IMR-90 (cell line): ENCODE data around the gene SLC1A7. TPM values are rescaled to one million over a fixed set of nuclear protein-coding genes. Genes with fewer than 3 reads are reported as not detected.

Experiments
- ATAC-seq: fragments of 200-7000 bp; cut with Tn5 transposase; 2 replicates; pipeline ENCODE4 v1.9.1; 2020; ENCODE audit warnings: low read depth, mild to moderate bottlenecking, moderate library complexity
- BruUV-seq: library from RNA; stranded (reverse); fragments of 400-500 nt; replicated peaks from 2 replicates; lab custom pipeline; 2021; lab: Mats Ljungman, UMichigan
- CTCF ChIA-PET: fragments of 300-600 bp; formaldehyde crosslinking; extraction: SDS; loops from one replicate; lab custom pipeline; 2021; ENCODE audit warnings: antibody characterized with exemption; lab: Yijun Ruan, JAX
- POLR2A ChIA-PET: fragments of 300-600 bp; sonication (Branson Sonifier 250); formaldehyde crosslinking; loops from one replicate; lab custom pipeline; 2022; ENCODE audit warnings: antibody characterized with exemption; ENCODE audit not compliant: unreplicated experiment; lab: Charles Lee
- DNase-seq: peaks from one replicate; pipeline ENCODE4 v3.0.0; 2013
- H2AFZ ChIP-seq: replicated peaks from 2 replicates; pipeline ENCODE3; 2013; ENCODE audit warnings: low read length, mild to moderate bottlenecking; ENCODE audit not compliant: poor library complexity
- H2AK5ac ChIP-seq: 2 replicates; pipeline ENCODE4 v1.6.1; 2013; ENCODE audit warnings: low read depth, low read length, inconsistent platforms
- H2AK9ac ChIP-seq: replicated peaks from 2 replicates; pipeline ENCODE3; 2013; ENCODE audit warnings: mild to moderate bottlenecking, low read depth, low read length, moderate library complexity; ENCODE audit not compliant: poor library complexity
- H2BK120ac ChIP-seq: 2 replicates; pipeline ENCODE4 v1.6.1; 2013; ENCODE audit warnings: low read depth, low read length, inconsistent platforms
- H2BK15ac ChIP-seq: 3 replicates; pipeline ENCODE4 v1.6.1; 2013; ENCODE audit warnings: low read depth, low read length, inconsistent platforms
- H2BK20ac ChIP-seq: 2 replicates; pipeline ENCODE4 v1.6.1; 2013; ENCODE audit warnings: low read depth, mild to moderate bottlenecking, inconsistent platforms, low read length, moderate library complexity
- H2BK5ac ChIP-seq: 2 replicates; pipeline ENCODE4 v1.6.1; 2013; ENCODE audit warnings: mild to moderate bottlenecking, low read depth, low read length, inconsistent platforms; ENCODE audit not compliant: poor library complexity, severe bottlenecking
- H3K14ac ChIP-seq: replicated peaks from 2 replicates; pipeline ENCODE4 v1.6.1; 2013; ENCODE audit warnings: low read depth, low read length, inconsistent platforms
- H3K18ac ChIP-seq: 2 replicates; pipeline ENCODE4 v1.6.1; 2013; ENCODE audit warnings: low read depth, low read length, control low read depth
- H3K23ac ChIP-seq: 2 replicates; pipeline ENCODE4 v1.6.1; 2013; ENCODE audit warnings: low read depth, low read length, inconsistent platforms
- H3K27ac ChIP-seq: 2 replicates; pipeline ENCODE4 v1.5.1; 2013; ENCODE audit warnings: mild to moderate bottlenecking, control low read depth, low read length; ENCODE audit not compliant: insufficient read depth
- H3K27me3 ChIP-seq: 2 replicates; pipeline ENCODE4 v1.6.1; 2013; ENCODE audit warnings: low read length; ENCODE audit not compliant: control insufficient read depth, insufficient read depth
- H3K36me3 ChIP-seq: 2 replicates; pipeline ENCODE4 v1.6.1; 2013; ENCODE audit warnings: low read length, mixed read lengths; ENCODE audit not compliant: control insufficient read depth, insufficient read depth
- H3K4ac ChIP-seq: 2 replicates; pipeline ENCODE4 v1.6.1; 2013; ENCODE audit warnings: low read depth, low read length, inconsistent platforms
- H3K4me1 ChIP-seq: 2 replicates; pipeline ENCODE4 v1.6.1; 2013; ENCODE audit warnings: low read length, mixed read lengths; ENCODE audit not compliant: control insufficient read depth, insufficient read depth
- H3K4me2 ChIP-seq: 2 replicates; pipeline ENCODE4 v1.6.1; 2013; ENCODE audit warnings: low read depth, mild to moderate bottlenecking, control low read depth, low read length, moderate library complexity
- H3K4me3 ChIP-seq: 2 replicates; pipeline ENCODE4 v1.5.1; 2013; ENCODE audit warnings: low read depth, mild to moderate bottlenecking, control low read depth, low read length, moderate library complexity; ENCODE audit not compliant: insufficient read depth
- H3K56ac ChIP-seq: 2 replicates; pipeline ENCODE4 v1.6.1; 2013; ENCODE audit warnings: low read length, inconsistent platforms; ENCODE audit not compliant: insufficient read depth; ENCODE audit errors: extremely low read depth
- H3K79me1 ChIP-seq, 2 experiments: 2 replicates each; pipeline ENCODE4 v1.6.1; 2013; ENCODE audit warnings: low read length in 2 of 2, inconsistent platforms in 1 of 2, low read depth in 1 of 2
- H3K9ac ChIP-seq: 2 replicates; pipeline ENCODE4 v1.6.1; 2013; ENCODE audit warnings: low read depth, low read length, control low read depth
- H3K9me1 ChIP-seq: 2 replicates; pipeline ENCODE4 v1.6.1; 2013; ENCODE audit warnings: low read length, inconsistent platforms; ENCODE audit not compliant: insufficient read depth
- H3K9me3 ChIP-seq: 2 replicates; pipeline ENCODE4 v1.6.1; 2013; ENCODE audit warnings: low read length; ENCODE audit not compliant: control insufficient read depth, insufficient read depth
- H4K20me1 ChIP-seq: 2 replicates; pipeline ENCODE4 v1.6.1; 2013; ENCODE audit warnings: low read length, inconsistent platforms; ENCODE audit not compliant: insufficient read depth
- H4K5ac ChIP-seq: 2 replicates; pipeline ENCODE4 v1.6.1; 2013; ENCODE audit warnings: mild to moderate bottlenecking, low read depth, low read length, control low read depth
- H4K8ac ChIP-seq, 2 experiments: 2 replicates each; pipeline ENCODE4 v1.6.1; 2013; ENCODE audit warnings: low read depth in 2 of 2, low read length in 2 of 2, control low read depth in 1 of 2, inconsistent platforms in 1 of 2
- H4K91ac ChIP-seq: 2 replicates; pipeline ENCODE4 v1.6.1; 2013; ENCODE audit warnings: low read depth, low read length, inconsistent platforms; ENCODE audit not compliant: insufficient read depth
- POLR2A ChIP-seq: IDR thresholded peaks from 2 replicates; pipeline ENCODE4 v1.6.1; 2012; ENCODE audit warnings: mild to moderate bottlenecking, low read depth, low read length
- RCOR1 ChIP-seq: IDR thresholded peaks from 2 replicates; pipeline ENCODE4 v1.6.1; 2012; ENCODE audit warnings: mild to moderate bottlenecking, low read length, improper control_type of control experiment; ENCODE audit not compliant: insufficient replicate concordance
- WGBS, 2 experiments: methylation state at CpG; one replicate each; pipeline versions ENCODE4 v1.1.5 to v1.1.7; 2013; ENCODE audit warnings: missing lambda C conversion rate in 2 of 2; ENCODE audit not compliant: insufficient read length in 1 of 2; ENCODE audit errors: extremely low coverage in 2 of 2; 5-methylcytosine and 5-hydroxymethylcytosine counted together
- dilution Hi-C: fragments of 300-500 bp; cut with HindIII; formaldehyde crosslinking; loops from one replicate; pipeline ENCODE4 v1.14.3; 2018; ENCODE audit warnings: low sequenced_read_pairs; ENCODE audit not compliant: unreplicated experiment
- in situ Hi-C: fragments of 300-500 bp; cut with MboI; formaldehyde crosslinking; loops from 3 replicates; pipeline ENCODE4 v1.14.3; 2019; ENCODE audit warnings: low sequenced_read_pairs, inconsistent platforms, mixed read lengths
- intact Hi-C: fragments of 100-400 bp; cut with micrococcal nuclease; formaldehyde crosslinking; loops from 2 replicates; pipeline ENCODE4 v1.10.0; 2022
- polyA plus RNA-seq, 3 experiments: library from polyadenylated mRNA; depleted of rRNA; stranded (reverse); fragments of >200 nt; gene quantifications; 2 replicates each; pipeline ENCODE4 v1.2.3, GENCODE V29; 2012; ENCODE audit warnings: low replicate concordance in 1 of 3
- total RNA-seq: library from RNA; depleted of rRNA; stranded (reverse); fragments of >200 nt; gene quantifications from 2 replicates; pipeline ENCODE4 v1.2.3, GENCODE V29; 2012

SLC1A7 gene
- total and polyA plus RNA-seq, 2 of the 4 experiments (the other 2 are of a cell fraction) = 0.05 TPM; not detected in 1

DNA sequence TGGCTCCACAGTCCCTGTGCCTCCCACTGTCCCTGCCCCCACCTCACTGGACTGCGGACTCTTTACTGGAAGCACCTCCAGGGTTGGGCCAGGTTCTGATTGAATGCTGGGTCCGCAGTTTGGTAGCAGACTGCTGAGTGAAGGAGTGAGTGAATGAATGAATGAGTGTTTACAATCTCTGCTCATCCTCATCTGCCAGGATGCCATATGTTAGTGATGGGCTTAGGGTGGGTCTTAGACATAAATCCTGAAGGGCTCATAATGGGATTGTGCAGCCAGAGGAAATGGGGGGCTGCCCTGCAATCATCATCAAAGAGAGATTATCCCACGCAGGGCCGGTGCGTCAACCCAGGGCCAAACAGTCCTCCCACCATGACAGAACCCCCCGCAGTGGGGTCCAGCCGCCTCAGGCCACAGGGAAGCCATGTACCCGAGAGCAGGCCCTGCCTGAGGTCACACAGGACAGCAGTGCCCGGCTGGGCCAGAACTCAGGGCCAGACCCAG lies 26.1 kb downstream of the SLC1A7 start:
- H2AK9ac ChIP-seq = peak overlapping the region; percentile 80
- no peaks in the 10 kb centered on the region for H3K27me3 ChIP-seq
- peak overlapping the region; percentile 70 to 88; a peak in 3 of 4 replicates for H4K8ac ChIP-seq
- peak overlapping the region; percentile 8 for H3K18ac ChIP-seq
- H2BK15ac ChIP-seq = peak overlapping the region; percentile 93
- H2AK5ac ChIP-seq = peak overlapping the region; percentile 92
- ATAC-seq (no peak), DNase-seq (no peak)
- no TSS peak for BruUV-seq
- H3K79me1 ChIP-seq = no peaks in the 10 kb centered on the region
- peak overlapping the region; percentile 99 for H2BK120ac ChIP-seq
- in situ Hi-C loops = no loop called here
- H2BK5ac ChIP-seq = peak overlapping the region; percentile 80
- H3K9me1 ChIP-seq = peaks cover 35% of the 10 kb centered on the region
- peaks cover 19% of the 10 kb centered on the region for H3K4me1 ChIP-seq
- H3K23ac ChIP-seq = peak overlapping the region; percentile 62
- peak overlapping the region; percentile 0; the same call in 1 of the 2 replicates for H3K4me2 ChIP-seq
- peak overlapping the region; percentile 73 for H3K27ac ChIP-seq
- POLR2A ChIA-PET = no interaction called here
- no peaks in the 10 kb centered on the region for H4K20me1 ChIP-seq
- H3K36me3 ChIP-seq = no peaks in the 10 kb centered on the region
- peak overlapping the region; percentile 87; the same call in 1 of the 2 replicates for H3K56ac ChIP-seq
- no peak overlapping the region for H3K4me3 ChIP-seq
- peak overlapping the region; percentile 49 for H3K9ac ChIP-seq
- peak overlapping the region; percentile 81 for H4K5ac ChIP-seq
- dilution Hi-C loops = no loop called here
- TF ChIP-seq RCOR1 = no peak
- no peak for TF ChIP-seq POLR2A
- intact Hi-C loops = no loop called here
- WGBS, 2 experiments = 97% methylated on average over 4 of the region's 9 CpGs; no CpG with 5 or more reads in 1 of the 2 experiments
- peak overlapping the region; percentile 99 for H3K4ac ChIP-seq
- H3K14ac ChIP-seq = peak overlapping the region; percentile 95
- peak overlapping the region; percentile 77 for H2AFZ ChIP-seq
- CTCF ChIA-PET = no interaction called here
- H2BK20ac ChIP-seq = peak overlapping the region; percentile 99
- peak overlapping the region; percentile 98 for H4K91ac ChIP-seq
- peaks cover 9% of the 10 kb centered on the region for H3K9me3 ChIP-seq
